GM19023 (cell line): Measurements from ENCODE around the gene ARHGAP32.
"Not testable (repeated sequence)": the region's sequence is repeated elsewhere in the genome, so short reads cannot be mapped to it uniquely, and the experiment has no call there.

ENCODE experiments used
- ATAC-seq: cut with Tn5 transposase; IDR thresholded peaks from one replicate; pipeline ENCODE4 v1.9.1; 2021; ENCODE audit warnings: mild to moderate bottlenecking, moderate library complexity; ENCODE audit not compliant: unreplicated experiment

Gene ARHGAP32

DNA sequence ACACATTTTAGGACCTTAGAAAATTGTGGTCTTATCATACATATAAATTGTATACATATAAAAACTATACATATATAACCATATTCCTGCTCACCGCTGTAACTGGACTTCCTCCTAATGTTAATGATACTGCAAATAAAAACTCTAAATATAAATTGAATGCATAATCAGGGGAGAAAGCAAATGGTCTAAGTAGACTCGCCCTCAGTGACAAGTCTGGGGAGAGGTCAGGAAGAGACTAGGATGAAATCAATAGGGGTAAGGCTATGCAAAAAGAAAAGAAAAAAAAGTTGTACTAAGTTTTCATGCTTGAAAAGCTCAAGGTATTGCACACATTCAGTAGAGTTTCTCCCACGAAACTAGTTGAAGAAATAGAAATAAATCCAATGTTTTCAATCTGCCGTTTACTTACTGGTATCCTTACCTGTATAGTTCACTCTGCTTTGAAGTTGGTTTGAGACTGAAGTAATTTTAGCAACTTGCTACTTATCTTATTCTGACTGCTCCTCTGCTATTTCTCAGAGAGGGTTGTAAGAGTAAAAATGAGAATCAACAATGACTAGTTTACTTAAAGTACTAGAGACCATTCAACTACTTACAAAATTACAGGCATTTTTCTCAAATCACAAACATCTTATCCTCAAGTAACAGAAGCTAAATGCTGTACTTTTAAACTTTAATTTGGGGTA lies 12.2 kb upstream of the ARHGAP32 start:
- no peak for ATAC-seq

GRCh38 chr11:129202646-129203045 lies 10.5 kb upstream of the ARHGAP32 start:
- no peak for ATAC-seq

- no peak for ATAC-seq
Observed at GRCh38 chr11:129195682-129196081, 3.6 kb upstream of the ARHGAP32 start.

DNA sequence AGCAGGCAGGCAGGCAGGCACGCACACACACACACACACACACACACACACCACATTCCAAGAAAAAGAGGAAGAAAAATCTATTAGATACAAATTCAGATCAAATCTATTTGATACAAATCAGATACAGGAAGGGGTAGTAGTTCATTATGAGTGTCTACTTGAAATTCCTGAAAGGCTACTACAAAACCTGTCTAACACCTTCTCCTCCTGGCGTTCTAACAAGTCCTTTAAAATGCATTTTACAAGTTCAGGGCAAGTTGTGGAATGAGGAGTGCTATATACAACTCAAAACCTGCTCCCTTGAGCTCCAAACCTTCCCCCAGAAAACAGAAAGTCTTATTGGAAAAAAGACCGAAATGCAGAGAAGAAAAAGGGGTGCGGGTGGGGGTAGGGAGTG lies 476 bp downstream of the ARHGAP32 start:
- no peak for ATAC-seq

DNA sequence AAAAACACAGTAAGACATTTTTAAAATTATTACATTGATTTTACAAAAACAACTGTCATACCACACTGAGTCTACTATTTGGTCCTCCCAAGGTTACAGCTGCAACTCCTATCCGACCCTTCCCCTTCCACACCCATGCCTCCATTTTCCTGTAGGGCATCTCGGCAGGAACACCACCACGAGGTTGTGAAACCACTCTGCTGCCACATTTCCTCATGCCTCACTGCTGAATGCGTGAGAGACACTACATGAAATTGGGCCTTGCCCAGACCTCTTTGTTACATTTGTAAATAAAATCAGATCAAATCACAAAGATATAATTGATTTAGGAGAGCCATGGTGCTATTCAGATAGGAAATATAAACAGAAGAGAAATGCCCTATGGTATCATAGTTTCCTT lies 2.0 kb downstream of the ARHGAP32 start:
- no peak for ATAC-seq

GRCh38 chr11:129189646-129190045 lies 2.5 kb downstream of the ARHGAP32 start:
- ATAC-seq: no peak

DNA sequence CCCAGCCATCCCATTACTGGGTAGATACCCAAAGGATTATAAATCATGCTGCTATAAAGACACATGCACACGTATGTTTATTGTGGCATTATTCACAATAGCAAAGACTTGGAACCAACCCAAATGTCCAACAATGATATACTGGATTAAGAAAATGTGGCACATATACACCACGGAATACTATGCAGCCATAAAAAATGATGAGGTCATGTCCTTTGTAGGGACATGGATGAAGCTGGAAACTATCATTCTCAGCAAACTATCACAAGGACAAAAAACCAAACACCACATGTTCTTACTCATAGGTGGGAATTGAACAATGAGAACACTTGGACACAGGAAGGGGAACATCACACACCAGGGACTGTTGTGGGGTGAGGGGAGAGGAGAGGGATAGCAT lies 7.0 kb downstream of the ARHGAP32 start:
- not testable (repeated sequence) for ATAC-seq

GRCh38 chr11:129184581-129184980 lies 7.5 kb downstream of the ARHGAP32 start:
- no peak for ATAC-seq

DNA sequence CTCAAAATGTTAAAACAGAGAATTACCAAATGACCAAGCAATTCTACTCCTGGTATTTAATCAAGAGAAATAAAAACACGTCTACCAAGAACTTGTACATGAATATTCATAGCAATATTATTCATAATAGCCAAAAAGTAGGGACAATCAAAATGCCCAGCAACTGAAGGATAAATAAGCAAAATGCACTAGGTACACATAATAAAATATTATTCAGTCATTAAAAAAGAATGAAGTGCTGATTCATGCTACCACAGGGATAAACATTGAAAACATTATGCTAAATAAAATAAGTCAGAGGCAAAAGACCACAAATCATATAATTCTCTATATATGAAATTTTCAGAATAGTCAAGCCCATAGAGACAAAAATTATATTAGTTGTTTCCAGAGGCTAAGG lies 24.8 kb downstream of the ARHGAP32 start:
- no peak for ATAC-seq

DNA sequence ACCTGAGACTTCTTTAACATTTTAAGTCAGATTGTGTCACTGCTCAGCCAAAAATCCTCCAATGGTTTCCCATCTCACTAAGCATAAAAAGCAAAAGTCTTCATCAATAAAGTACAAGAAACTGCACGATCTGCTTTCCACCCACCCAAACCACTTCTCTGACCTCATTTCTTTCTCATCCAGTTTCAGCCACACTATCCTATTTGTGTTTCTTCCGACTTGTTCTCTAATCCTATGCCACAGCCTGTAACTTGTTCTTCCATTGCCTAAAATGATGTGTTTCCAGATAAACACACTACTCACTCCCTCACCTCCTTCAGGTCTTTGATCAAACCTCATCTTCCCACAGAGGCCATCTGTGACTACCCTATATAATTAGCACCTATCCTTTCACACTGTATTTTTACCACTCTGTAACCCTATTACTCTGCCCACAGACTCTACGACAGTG lies 28.4 kb downstream of the ARHGAP32 start:
- no peak for ATAC-seq

DNA sequence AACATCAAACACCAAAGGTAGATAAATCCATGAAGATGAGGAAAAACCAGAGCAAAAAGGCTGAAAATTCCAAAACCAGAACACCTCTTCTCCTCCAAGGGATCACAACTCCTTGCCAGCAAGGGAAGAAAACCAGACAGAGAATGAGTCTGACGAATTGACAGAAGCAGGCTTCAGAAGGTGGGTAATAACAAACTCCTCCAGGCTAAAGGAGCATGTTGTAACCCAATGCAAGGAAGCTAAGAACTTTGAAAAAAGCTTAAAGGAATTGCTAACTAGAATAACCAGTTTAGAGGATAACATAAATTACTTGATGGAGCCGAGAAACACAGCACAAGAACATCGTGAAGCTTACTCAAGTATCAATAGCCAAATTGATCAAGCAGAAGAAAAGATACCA lies 35.0 kb downstream of the ARHGAP32 start:
- not testable (repeated sequence) for ATAC-seq

DNA sequence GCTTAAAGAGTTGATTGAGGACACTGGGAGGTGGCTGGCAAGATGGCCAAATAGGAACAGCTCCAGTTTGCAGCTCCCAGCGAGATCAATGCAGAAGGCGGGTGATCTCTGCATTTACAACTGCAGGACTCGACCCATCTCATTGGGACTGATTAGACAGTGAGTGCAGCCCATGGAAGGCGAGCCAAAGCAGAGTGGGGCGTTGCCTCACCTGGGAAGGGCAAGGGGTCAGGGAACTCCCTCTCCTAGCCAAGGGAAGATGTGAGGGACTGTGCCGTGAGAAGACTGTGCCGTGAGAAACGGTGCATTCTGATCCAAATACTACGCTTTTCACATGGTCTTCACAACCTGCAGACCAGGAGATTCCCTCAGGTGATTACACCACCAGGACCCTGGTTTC lies 36.4 kb downstream of the ARHGAP32 start:
- no peak for ATAC-seq

DNA sequence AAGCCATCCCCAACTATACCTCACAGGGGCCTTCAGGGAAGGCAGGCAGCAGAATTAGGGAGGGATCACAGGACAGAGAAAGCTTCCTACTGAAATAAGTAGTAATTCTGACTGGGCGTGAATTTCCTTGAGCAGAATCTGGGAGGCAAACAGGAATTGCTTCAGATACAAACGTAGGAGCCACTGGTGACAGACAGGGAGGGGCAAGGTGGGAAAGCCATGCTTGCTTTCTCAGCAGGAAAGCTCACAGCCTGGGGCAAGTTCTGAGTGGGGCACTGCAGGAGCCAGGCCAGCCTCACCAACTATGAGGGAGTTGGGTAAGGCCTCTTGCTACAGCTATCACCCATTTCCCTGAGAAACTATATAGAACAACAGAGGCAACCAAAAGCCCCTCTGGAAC lies 43.6 kb downstream of the ARHGAP32 start:
- ATAC-seq: no peak

DNA sequence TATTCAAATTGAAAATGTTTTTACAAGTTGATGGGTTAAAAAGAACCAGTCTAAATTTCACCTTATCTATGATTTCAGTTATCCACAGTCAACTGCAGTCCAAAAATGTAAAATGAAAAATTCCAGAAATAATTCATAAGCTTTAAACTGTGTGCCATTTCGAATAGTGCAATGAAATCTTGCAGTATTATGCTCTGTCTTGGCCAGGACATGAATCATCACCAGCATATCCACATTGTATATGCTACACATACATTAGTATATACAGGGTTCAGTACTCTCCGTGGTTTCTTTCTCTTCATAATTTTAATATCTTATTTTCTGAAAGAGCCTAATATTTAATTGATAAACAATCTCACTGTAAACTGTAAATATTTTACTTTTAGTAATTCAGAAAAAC lies 45.9 kb downstream of the ARHGAP32 start:
- ATAC-seq: no peak

DNA sequence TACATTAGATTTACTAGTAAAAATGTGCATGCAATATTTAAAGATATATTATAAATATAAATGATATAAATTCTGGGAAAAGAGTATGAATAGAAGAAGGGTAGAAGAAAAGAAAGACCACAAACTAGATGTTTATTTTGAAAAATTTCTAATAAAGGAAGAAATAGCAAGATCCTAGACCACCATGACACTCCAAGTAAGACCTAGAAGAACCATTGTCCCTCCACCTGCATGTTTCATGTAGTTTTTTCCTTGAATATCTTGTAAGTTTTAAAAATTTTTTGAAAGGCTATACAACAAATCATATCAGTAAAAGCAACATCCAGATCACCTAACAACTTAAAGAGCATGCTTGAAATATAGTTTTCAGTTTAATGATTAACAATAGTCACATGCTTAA lies 46.8 kb downstream of the ARHGAP32 start:
- no peak for ATAC-seq

DNA sequence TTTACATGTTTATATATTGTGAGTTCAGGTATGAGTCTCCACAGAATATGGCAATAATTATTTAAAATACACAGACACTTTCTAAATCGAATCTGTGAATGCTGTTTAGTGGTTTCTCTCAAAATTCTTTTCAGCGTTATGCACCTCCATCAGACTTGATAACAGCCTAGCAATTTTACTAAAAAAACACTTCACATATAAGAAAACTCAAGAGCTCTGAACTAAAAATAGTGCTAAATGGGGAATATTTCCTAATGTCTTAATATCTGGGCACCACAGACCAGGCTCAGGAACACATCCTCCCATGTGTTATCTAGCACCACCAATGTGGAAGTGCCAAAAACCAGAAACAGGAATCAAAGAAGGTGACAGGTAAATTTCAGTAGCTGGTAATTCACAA lies 47.9 kb downstream of the ARHGAP32 start:
- no peak for ATAC-seq

GRCh38 chr11:129143335-129143734 lies 48.8 kb downstream of the ARHGAP32 start:
- no peak for ATAC-seq

- no peak for ATAC-seq
Observed at GRCh38 chr11:129141748-129142523, 50.2 kb downstream of the ARHGAP32 start.

GRCh38 chr11:129131316-129131715 lies 60.8 kb downstream of the ARHGAP32 start:
- ATAC-seq: no peak

DNA sequence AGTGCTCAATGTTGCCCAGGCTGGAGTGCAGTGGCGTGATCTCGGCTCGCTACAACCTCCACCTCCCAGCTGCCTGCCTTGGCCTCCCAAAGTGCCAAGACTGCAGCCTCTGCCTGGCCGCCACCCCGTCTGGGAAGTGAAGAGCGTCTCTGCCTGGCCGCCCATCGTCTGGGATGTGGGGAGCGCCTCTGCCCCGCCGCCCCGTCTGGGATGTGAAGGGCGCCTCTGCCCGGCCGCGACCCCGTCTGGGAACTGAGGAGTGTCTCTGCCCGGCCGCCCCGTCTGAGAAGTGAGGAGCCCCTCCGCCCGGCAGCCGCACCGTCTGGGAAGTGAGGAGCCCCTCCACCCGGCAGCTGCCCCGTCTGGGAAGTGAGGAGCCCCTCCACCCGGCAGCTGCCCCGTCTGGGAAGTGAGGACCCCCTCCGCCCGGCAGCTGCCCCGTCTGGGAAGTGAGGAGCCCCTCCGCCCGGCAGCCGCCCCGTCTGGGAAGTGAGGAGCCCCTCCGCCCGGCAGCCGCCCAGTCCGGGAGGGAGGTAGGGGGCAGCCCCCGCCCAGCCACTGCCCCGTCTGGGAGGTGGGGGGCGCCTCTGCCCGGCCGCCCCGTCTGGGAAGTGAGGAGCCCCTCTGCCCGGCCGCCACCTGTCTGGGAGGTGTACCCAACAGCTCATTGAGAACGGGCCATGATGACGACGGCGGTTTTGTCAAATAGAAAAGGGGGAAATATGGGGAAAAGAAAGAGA lies 63.1 kb downstream of the ARHGAP32 start:
- not testable (repeated sequence) for ATAC-seq

DNA sequence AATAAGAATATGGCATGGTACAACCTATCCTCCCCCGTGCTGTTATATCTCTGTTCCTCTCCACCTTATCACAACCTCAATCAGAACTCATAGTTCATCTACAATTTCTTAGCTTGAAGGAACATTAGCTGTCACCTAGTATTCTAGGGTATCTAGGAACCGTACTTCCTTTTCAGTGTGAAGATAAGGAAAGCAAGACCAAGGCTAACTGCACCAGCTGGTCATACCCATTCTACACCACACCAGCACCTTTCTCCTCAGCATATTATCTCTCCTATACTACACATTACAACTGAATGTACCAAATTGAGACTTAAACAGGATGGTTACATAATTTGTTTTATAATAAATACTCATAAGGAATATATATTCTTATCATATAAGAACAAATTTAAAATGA lies 73.1 kb downstream of the ARHGAP32 start:
- ATAC-seq: no peak
